Epithelial cell of proximal tubule (primary cell): ENCODE data around the gene PTPRG. TPM values are rescaled to one million over a fixed set of nuclear protein-coding genes. Genes with fewer than 3 reads are reported as not detected.

ENCODE experiments used
- DNase-seq: peaks from one replicate; pipeline ENCODE4 v3.0.0-alpha.2; 2011; ENCODE audit warnings: low read depth
- H3K4me3 ChIP-seq: 2 replicates; pipeline ENCODE4 v1.5.1; 2011; ENCODE audit warnings: low read depth, mild to moderate bottlenecking, low read length
- total RNA-seq: library from RNA; depleted of rRNA; stranded (reverse); fragments of >200 nt; gene quantifications from 2 replicates; pipeline ENCODE4 v1.2.3, GENCODE V29; 2015
- TF ChIP-seq, protein P1 (sequence below): conservative IDR thresholded peaks from 2 replicates; pipeline ENCODE4 v1.5.1; 2012; ENCODE audit warnings: low read depth, mild to moderate bottlenecking, low read length

PTPRG gene
- total RNA-seq, 1 donor from 2014 or later: 13.5 TPM

DNA sequence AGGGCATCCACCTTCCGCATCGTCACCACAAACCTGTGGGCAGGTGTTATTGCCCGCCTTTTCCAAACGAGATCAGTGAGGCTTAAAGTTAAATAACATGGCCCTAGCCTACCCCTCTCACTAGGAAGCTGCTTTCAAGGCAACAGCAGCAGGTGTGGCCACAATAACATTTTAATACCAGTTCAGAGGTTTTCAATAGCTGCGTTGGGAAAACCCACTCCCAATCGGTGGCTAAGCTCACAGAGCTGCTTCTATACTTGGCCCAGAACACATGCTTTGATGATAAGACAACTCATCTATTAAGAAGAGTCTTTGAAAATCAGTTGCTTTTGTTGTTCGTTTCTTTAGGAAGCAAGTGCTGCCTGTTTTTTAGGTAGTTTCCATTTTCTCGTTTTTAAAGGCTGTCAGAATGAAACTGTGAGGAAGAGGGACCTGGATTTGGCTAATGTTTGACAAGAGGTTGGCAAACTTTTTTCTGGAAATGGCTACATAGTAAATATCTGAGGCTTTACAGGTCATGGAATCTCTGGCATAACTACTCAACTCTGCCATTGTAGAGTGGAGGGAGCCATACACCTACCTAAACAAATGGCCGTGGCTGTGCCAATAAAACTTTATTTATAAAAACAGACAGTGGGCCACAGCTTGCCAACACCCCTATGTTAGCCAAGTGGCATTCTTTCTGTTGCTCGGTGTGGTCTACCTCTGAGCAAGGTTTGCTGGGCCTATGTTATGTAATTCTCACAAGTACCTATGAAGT, 632.4 kb downstream of the PTPRG start:
- H3K4me3 ChIP-seq: no peak overlapping the region
- TF ChIP-seq, protein P1, sequence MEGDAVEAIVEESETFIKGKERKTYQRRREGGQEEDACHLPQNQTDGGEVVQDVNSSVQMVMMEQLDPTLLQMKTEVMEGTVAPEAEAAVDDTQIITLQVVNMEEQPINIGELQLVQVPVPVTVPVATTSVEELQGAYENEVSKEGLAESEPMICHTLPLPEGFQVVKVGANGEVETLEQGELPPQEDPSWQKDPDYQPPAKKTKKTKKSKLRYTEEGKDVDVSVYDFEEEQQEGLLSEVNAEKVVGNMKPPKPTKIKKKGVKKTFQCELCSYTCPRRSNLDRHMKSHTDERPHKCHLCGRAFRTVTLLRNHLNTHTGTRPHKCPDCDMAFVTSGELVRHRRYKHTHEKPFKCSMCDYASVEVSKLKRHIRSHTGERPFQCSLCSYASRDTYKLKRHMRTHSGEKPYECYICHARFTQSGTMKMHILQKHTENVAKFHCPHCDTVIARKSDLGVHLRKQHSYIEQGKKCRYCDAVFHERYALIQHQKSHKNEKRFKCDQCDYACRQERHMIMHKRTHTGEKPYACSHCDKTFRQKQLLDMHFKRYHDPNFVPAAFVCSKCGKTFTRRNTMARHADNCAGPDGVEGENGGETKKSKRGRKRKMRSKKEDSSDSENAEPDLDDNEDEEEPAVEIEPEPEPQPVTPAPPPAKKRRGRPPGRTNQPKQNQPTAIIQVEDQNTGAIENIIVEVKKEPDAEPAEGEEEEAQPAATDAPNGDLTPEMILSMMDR: no peak
- no peak for DNase-seq

DNA sequence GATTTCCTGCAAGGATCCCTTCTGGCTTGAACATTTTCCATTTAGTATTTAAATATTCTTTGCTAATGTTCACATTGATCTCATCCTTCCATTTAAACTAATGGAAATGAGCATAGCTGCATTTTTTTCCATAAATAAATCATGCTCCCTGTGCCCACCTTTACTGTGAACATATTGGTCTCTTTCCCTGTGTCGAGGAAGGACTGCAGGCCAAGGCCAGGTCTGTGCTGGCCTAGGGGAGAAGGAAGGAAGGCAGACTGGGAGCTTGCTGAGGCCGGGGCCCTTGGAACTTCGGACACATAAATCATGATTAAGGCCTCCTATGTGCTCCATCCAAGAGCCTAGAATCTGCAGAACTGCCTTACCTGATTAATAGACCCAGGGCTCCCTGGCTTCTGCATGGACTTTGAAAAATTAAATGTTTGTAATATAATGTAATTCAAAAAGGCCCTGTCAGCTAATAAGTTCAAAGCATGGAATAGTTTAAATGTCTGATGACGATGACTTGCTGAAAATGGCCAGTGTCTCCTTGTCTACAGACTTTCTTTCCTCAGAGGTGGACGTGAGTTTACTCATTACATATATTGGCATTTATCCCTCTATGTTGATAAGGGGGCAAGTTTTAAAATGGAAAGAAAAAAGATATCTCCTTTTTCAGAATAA, 636.1 kb downstream of the PTPRG start:
- DNase-seq: no peak
- no peak overlapping the region for H3K4me3 ChIP-seq
- TF ChIP-seq, protein P1: no peak

DNA sequence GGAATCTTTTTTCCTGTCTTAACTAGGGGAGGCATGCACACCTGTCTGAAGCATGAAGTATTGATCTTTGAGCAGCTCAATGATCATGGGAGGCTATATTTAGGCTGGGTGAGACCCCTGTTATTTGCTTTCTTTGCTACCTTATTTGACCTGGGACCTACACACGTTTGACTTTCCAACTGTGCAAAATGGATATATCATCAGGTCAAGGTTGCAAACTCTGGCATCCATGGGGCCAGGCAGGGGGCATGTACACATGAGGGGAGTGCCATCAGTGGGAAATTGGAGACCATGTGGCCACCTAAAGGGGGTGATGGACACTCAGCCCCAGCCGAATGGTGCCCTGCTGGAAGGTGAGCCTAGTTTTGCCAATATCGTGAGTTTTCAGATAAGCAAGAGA, 637.8 kb downstream of the PTPRG start:
- TF ChIP-seq, protein P1: no peak
- H3K4me3 ChIP-seq: no peak overlapping the region
- DNase-seq: no peak

DNA sequence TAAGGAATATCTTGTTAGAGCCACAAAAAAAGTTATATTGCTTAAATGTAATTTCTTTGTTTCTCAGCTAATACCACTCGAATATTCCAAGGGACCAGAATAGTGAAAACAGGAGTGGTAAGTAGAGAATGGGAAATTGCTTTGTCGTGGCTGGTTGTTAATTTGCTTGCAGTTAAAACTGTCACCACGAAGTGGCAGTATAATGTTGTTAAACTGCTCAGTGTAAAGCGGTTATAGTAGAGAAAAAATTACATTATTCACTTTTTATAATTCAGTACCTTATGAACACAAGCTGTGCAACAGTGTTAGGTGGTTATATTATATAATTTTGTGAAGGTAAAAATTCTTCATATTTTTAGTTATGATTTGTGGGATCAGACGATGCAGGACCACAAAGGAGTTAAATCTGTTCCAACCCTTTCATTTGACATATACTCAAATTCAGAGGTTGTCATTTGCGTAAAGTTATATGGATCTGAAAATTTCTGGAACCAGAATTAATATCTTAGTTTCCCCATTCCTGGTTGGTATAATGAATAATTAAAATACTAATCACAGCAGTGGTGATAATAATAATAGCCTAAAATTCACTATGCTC, 640.2 kb downstream of the PTPRG start:
- no peak for DNase-seq
- TF ChIP-seq, protein P1: peak; percentile 58

DNA sequence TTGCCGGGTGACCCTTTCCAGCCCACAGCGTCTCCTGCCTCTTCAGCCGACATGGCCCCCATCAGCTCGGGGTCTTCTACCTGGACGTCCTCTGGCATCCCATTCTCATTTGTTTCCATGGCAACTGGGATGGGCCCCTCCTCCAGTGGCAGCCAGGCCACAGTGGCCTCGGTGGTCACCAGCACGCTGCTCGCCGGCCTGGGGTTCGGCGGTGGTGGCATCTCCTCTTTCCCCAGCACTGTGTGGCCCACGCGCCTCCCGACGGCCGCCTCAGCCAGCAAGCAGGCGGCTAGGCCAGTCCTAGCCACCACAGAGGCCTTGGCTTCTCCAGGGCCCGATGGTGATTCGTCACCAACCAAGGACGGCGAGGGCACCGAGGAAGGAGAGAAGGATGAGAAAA, 641.8 kb downstream of the PTPRG start:
- no peak overlapping the region for H3K4me3 ChIP-seq
- no peak for DNase-seq
- TF ChIP-seq, protein P1: no peak

More for the DNA sequence above, 640.2 kb downstream of the PTPRG start:
- no peak overlapping the region for H3K4me3 ChIP-seq

DNA sequence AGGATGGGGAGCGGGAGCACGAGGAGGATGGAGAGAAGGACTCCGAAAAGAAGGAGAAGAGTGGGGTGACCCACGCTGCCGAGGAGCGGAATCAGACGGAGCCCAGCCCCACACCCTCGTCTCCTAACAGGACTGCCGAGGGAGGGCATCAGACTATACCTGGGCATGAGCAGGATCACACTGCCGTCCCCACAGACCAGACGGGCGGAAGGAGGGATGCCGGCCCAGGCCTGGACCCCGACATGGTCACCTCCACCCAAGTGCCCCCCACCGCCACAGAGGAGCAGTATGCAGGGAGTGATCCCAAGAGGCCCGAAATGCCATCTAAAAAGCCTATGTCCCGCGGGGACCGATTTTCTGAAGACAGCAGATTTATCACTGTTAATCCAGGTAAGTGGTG, 642.2 kb downstream of the PTPRG start:
- TF ChIP-seq, protein P1: no peak
- no peak for DNase-seq
- H3K4me3 ChIP-seq: no peak overlapping the region
